Stimulated activated CD4-positive, alpha-beta T cell treated with anti-CD3 and anti-CD28 coated beads, Interleukin-2, amount 100 ng/mL, for 4 hours (primary cell): Measurements from ENCODE around the gene STPG4.
A peak's percentile ranks its signal among the peaks of the same experiment; 100 is the strongest.

ENCODE experiments used
- DNase-seq: peaks from one replicate; pipeline ENCODE4 v3.0.0-alpha.2; 2020; ENCODE audit warnings: low read depth

Gene STPG4

DNA sequence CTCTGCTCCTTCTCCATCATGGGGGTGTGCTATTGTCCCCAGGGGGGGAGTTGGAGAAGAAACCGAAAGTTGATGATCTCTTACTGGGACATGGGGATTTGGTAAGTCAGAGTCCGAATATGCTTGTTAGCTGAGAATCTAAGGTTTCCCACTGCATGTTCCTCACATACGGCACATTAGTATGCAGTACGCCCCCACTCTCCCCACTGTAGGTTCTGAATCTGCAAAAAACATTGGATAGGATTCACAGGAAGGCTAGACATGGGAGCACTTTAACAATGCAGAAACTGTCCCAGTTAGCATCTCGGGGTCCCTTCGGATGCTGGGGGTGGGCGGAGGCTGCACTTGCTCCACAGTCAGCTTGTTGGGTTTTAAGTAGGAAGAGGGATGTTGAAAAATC is 102.3 kb downstream of the STPG4 start:
- no peak for DNase-seq

- no peak for DNase-seq
These were observed 103.5 kb downstream of the STPG4 start for GRCh38 chr2:47051562-47051961.

GRCh38 chr2:47050762-47051161 is 104.3 kb downstream of the STPG4 start:
- no peak for DNase-seq

- no peak for DNase-seq
These were observed 104.9 kb downstream of the STPG4 start for GRCh38 chr2:47050021-47050760.

- DNase-seq = no peak
These were observed 105.6 kb downstream of the STPG4 start for GRCh38 chr2:47049502-47049901.

GRCh38 chr2:47048801-47049480 is 106.2 kb downstream of the STPG4 start:
- no peak for DNase-seq

GRCh38 chr2:47046271-47046670 is 108.8 kb downstream of the STPG4 start:
- DNase-seq = no peak

- DNase-seq = no peak
These were observed 111.2 kb downstream of the STPG4 start for GRCh38 chr2:47043891-47044239.

GRCh38 chr2:47043142-47043890 is 111.8 kb downstream of the STPG4 start:
- no peak for DNase-seq

DNA sequence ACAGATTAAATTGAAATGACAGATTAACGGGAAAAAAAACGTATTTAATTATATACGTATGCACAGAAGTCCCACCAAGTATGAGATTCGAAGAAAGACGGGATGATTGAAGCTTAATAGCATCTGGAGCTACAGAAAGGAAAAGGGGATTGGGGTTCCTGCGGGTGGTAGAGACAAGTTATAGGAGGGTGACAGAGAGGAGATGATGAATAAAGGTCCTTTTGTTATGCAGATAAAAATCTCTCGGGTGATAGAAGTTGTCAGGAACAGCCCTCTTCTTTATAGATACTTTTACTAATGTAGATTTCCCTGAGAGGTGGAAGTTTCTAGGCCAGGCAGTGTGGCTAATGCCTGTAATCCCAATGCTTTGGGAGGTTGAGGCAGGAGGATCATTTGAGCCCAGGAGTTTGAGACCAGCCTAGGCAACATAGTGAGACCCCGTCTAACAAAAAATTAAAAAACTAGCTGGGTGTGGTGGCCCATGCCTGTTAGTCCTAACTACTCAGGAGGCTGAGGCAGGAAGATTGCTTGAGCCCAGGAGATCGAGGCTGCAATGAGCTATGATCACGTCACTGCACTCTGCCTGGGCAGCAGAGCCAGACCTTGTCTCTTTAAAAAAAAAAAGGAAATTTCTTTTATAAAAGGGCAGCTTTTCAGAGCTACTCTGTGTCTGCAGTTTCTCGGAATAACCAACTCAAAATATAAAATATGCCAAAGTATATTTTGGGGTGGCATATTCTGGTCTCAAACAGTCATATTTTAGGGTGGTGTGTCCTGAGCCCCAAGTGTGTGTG is 113.0 kb downstream of the STPG4 start:
- no peak for DNase-seq

DNA sequence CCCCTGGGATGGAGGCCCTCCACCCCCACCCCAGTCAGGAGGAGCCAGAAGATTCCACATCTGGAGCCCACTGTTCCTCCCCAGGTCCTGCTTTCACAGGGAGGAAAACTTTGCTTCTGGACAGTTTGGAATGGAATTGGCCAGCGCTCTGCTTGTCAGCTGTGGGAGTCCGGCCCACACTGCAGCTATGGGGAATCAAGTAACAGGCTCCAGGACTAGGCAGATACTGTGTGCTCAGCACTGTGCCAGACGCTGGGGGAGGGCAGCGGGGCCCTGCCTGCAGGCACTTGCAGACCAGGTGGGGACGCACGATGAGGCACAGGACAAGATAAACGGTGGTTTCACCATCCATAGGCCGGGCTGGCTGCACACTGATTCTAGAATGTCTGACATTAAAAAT is 114.0 kb downstream of the STPG4 start:
- DNase-seq = no peak

DNA sequence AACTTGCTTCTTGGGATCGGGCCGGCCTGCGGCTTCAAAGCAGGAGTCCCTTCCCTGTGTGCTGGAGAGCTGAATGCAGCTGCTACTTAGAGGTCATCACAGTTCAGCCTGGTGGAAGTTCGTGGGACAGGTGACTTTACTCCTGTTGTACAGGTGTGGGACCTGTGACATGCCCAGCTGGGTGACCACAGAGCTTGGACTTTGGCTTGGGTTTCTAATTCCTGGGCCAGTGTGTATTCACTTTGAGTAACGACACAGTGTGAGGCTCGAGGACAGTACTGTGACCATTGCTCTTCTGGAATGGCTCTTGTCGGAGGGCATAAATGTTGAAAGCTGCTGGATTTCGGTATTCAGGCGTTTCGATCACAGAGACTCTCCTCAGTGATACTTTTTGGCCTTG is 114.5 kb downstream of the STPG4 start:
- no peak for DNase-seq

DNA sequence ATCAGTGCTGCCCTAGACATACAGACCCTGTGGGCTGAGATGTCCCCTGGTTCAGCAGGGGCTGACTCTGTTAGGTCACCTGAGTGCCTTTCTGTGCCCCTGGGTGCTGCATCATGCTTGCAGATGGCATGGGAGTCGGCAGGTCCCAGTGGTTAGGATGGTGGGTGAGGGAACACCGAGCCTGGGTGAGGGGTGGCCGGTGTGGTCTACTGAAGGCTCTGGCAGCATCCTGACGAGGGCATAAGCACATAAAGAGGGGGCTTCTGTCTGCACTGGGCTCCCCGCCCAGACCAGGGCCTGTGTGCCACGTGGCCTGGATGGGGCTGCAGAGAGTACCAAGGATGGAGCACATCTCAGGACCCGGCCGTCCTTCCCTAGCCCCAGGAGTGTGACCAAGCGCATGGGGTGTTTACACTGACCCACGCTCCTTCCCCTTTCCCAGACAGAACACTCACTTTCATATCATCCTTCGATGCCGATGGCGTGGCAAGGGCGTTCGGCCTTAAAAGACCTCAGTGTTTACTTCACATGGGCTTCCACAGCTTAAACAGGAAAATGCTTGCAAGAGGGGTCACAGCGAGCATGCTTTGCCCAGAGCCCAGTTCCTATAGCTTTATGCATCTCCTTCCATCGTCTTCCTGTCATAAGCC is 115.1 kb downstream of the STPG4 start:
- DNase-seq = no peak

DNA sequence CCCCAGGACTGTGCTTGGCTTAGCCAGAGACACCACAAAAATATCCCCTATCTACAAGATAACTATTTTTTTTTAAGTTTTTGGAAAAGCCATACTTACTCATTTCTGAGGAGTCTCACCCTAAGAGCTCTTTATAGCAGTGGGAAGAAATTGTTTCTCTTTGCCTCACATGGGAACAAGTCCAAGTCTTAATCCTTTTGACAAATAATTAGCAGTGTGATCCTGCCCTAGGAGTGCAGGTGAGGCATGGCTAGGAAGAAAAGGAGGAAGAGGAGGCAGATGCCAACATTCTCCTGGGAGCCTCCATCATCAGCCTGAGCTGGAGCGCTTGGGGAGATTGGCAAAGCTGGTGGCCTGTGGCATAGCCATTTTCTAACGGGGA is 115.6 kb downstream of the STPG4 start:
- DNase-seq = no peak

DNA sequence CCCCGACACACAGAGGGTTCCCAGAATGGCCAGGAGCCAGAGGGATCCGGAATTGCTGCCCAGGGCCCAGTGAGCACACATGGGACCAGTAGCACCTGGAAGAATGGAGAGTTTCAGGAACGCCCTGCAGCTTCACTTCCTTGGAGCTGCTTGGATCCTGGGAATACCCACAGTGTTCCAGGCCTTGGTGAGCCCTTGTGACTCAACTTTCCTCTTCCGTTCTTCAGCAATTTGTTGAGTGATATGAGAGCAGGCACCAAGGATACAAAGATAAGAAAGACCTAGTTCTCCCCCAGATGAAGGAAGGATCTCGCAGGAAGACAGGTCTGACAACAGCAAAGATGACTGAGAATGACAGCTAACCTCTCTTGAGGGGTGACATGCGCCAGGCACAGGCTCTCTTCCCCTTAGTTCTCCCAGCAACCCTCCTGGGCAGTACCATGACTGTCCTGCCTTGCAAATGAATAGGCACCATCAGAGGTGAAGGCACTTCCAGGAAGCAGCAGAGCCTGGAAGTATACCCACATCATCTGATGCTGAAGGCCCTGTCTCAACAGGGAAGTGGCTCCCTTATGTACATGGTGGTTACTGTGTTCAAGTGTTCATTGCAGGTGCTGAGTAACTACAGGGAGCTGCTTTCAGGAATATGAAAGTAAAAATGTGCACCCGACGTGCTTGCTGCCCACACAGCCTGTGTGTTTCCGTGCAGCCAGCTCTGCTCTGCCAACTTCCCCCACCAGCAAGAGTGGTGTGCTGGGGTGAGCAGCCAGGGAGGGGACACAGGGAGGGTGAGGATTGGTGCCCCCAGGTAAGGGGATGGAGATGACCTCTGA is 116.2 kb downstream of the STPG4 start:
- DNase-seq = peak; percentile 3

DNA sequence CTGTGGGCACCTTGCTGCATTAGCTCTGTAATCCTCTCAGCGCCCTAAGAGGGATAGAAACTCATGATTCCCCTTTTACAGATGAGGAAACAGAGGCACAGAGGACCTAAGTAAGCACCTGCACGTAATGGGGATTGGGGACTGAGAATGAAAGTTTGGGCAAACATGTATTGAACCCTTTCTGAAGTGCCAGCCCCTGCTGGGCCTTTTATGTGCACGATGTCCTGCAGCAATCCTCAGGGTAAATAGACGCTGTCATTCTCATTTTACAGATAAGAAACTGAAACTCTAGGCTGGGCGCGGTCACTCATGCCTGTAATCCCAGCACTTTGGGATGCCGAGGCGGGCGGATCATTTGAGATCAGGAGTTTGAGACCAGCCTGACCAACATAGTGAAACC is 117.4 kb downstream of the STPG4 start:
- DNase-seq = no peak
